22Rv1 (cell line): ENCODE data around the gene NUDT4.

Experiments used
- ZFX ChIP-seq: fragments of 450-650 bp; IDR thresholded peaks from 2 replicates; pipeline ENCODE4 v1.6.1; 2017; ENCODE audit warnings: antibody characterized with exemption, borderline replicate concordance
- TF ChIP-seq, protein P1 (sequence below): fragments of 450-650 bp; IDR thresholded peaks from 2 replicates; pipeline ENCODE4 v1.5.1; 2017; ENCODE audit warnings: mild to moderate bottlenecking

DNA sequence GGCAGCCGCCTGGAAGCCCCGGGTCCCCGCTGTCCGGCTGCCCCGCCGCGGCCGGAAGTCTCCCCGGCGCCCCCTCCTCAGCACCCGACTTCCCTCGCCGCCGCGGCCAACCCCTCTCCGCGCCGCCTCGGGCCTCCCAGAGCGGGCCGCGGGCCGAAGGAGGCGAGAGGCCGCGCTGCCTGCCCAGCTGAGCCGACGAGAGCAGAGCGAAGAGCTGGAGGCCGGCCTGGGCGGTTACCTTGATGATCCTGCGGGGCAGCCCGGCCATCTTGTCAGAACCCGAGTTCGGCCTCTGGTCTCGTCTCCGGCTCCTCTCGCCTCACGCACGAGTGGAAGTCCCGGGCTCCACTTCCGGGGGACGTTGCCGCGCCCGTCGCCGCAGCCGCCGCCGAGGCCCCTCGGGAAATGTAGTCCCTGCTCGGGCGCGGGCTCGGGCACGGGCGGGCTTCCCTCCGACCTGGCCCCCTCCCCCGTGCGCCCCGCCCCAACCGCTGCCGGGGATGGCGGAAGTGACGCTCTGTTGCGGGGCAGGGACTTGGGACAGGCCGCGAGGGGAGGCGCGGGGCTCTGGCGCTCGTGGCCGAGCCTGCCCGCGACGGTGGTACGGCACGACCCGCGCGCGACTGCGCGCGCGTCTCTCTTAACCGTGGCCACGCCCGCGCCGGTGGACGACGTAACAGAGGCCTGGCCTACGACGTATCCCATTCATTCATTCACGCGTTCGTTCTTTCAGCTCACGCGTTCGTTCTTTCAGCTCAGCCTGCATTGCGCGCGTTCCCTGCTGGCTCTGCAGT is 64.1 kb downstream of the NUDT4 start, which contains the start of gene UBE2N:
- TF ChIP-seq, protein P1, sequence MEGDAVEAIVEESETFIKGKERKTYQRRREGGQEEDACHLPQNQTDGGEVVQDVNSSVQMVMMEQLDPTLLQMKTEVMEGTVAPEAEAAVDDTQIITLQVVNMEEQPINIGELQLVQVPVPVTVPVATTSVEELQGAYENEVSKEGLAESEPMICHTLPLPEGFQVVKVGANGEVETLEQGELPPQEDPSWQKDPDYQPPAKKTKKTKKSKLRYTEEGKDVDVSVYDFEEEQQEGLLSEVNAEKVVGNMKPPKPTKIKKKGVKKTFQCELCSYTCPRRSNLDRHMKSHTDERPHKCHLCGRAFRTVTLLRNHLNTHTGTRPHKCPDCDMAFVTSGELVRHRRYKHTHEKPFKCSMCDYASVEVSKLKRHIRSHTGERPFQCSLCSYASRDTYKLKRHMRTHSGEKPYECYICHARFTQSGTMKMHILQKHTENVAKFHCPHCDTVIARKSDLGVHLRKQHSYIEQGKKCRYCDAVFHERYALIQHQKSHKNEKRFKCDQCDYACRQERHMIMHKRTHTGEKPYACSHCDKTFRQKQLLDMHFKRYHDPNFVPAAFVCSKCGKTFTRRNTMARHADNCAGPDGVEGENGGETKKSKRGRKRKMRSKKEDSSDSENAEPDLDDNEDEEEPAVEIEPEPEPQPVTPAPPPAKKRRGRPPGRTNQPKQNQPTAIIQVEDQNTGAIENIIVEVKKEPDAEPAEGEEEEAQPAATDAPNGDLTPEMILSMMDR, result no peak; the same call in 1 of the 2 replicates
- no peak for TF ChIP-seq ZFX
